ENCODE results near the gene AQP4. TPM values are rescaled to one million over a fixed set of nuclear protein-coding genes. Genes with fewer than 3 reads are reported as not detected.

Gene AQP4
- total RNA-seq, 1 donor from 2014 or later = 0.49 TPM

DNA sequence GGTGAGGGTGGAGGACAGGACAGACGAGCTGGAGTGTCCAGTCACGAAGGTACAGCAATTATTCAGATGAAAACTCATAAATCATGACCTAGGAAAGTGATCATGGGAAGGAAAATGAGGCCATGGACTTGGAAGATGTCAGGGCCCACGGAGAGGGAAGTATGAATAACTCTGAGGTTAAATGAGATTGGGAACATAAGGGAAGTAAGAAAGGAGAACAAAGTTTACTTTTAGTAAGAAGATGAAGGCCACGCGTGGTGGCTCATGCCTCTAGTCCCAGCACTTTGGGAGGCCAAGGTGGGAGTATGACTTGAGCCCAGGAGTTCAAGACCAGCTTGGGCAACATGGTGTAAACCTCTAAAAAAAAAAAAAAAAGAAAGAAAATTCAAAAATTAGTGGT, 56.2 kb downstream of the AQP4 start:
- Histone ChIP-seq H3K36me3 (no peaks in the 10 kb centered on the region), H3K27ac (no peak overlapping the region), H3K4me1 (no peaks in the 10 kb centered on the region), H3K27me3 (no peaks in the 10 kb centered on the region), H3K4me3 (no peak overlapping the region), H3K9me3 (no peaks in the 10 kb centered on the region)
- TF ChIP-seq, protein P1, sequence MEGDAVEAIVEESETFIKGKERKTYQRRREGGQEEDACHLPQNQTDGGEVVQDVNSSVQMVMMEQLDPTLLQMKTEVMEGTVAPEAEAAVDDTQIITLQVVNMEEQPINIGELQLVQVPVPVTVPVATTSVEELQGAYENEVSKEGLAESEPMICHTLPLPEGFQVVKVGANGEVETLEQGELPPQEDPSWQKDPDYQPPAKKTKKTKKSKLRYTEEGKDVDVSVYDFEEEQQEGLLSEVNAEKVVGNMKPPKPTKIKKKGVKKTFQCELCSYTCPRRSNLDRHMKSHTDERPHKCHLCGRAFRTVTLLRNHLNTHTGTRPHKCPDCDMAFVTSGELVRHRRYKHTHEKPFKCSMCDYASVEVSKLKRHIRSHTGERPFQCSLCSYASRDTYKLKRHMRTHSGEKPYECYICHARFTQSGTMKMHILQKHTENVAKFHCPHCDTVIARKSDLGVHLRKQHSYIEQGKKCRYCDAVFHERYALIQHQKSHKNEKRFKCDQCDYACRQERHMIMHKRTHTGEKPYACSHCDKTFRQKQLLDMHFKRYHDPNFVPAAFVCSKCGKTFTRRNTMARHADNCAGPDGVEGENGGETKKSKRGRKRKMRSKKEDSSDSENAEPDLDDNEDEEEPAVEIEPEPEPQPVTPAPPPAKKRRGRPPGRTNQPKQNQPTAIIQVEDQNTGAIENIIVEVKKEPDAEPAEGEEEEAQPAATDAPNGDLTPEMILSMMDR (IDR thresholded peaks at IDR 0.05) = no peak
- no peak for TF ChIP-seq POLR2A (IDR thresholded peaks at IDR 0.05)
- TF ChIP-seq POLR2AphosphoS5 (IDR thresholded peaks at IDR 0.05; ENCODE audit: insufficient read depth in 1 of 2, low read depth in 1 of 2) = no peak
- intact Hi-C loops (cut with DNase I) = no loop called here
- DNase-seq (ENCODE audit: extremely low spot score in 2 of 2) = no peak

DNA sequence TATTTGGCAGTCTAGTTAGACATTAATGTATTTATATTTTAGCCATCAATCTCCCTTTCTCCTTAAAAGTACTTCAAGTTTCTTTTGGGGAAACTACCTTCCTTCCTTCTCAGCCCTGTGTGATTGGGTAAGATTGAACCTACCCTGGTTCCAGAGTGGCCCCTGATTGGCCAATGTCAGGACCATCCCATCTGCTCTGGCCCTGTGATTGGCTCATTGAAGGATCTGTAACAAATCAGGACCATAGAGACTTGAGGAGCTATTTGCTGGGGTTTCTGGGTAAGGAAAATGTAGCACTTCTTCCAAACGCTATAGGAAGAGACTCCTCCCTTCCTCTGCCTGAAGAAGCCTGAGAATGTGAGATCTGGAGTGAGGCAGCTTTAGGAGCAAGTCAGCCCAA, 59.3 kb downstream of the AQP4 start:
- no peaks in the 10 kb centered on the region for H3K27me3 ChIP-seq
- no peak overlapping the region for H3K4me3 ChIP-seq
- H3K27ac ChIP-seq = no peak overlapping the region
- TF ChIP-seq, protein P1 (IDR thresholded peaks at IDR 0.05) = no peak
- TF ChIP-seq POLR2A (IDR thresholded peaks at IDR 0.05) = no peak
- no peak for TF ChIP-seq POLR2AphosphoS5 (IDR thresholded peaks at IDR 0.05; ENCODE audit: insufficient read depth in 1 of 2, low read depth in 1 of 2)
- H3K9me3 ChIP-seq = no peaks in the 10 kb centered on the region
- no peak for DNase-seq (ENCODE audit: extremely low spot score in 2 of 2)
- no peaks in the 10 kb centered on the region for H3K36me3 ChIP-seq
- intact Hi-C loops (cut with DNase I) = no loop called here
- H3K4me1 ChIP-seq = no peaks in the 10 kb centered on the region

DNA sequence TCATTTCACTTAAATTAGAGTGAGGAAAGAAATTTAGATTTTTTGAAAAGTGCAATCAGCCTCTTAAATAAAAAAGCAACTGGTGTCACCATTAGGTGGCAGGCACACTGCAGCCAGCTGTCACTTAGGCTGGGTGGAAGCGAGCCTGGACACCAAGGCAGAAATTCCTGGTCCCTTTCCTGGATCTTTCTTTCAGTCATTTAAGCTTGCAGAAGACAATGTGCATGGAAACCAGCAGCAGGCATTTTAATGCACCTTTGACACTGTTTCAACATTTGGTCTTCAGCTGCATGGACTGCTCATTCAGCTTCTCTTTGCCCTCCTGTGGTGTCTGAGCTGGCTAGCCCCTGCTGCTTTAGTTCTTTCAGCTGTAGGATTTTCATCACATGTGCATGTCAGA, 61.0 kb downstream of the AQP4 start:
- intact Hi-C loops (cut with DNase I) = no loop called here
- no peak for DNase-seq (ENCODE audit: extremely low spot score in 2 of 2)
- no peak overlapping the region for H3K27ac ChIP-seq
- no peaks in the 10 kb centered on the region for H3K27me3 ChIP-seq
- no peak for TF ChIP-seq POLR2A (IDR thresholded peaks at IDR 0.05)
- TF ChIP-seq POLR2AphosphoS5 (IDR thresholded peaks at IDR 0.05; ENCODE audit: insufficient read depth in 1 of 2, low read depth in 1 of 2) = no peak
- TF ChIP-seq, protein P1 (IDR thresholded peaks at IDR 0.05) = no peak
- H3K36me3 ChIP-seq = no peaks in the 10 kb centered on the region
- no peaks in the 10 kb centered on the region for H3K9me3 ChIP-seq
- H3K4me3 ChIP-seq = no peak overlapping the region
- H3K4me1 ChIP-seq = no peaks in the 10 kb centered on the region

DNA sequence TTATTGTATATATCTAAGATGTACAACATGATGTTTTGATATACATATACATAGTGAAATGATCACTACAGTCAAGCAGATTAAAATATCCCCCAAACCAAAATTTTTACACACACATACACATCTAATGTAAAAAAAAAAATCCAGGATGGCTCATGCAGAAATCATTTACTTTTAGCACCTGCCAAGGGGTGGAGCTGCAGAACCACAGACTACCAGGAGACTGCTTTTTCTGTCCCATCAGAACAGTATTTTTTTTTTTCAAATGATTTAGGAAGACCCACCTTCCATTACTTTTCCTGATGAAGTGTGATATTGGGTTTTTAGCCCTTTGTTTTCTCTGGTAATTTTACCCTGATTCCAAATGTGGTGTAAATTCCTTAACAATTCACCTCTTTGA, 61.9 kb downstream of the AQP4 start:
- no peak for DNase-seq (ENCODE audit: extremely low spot score in 2 of 2)
- Histone ChIP-seq H3K27ac (no peak overlapping the region), H3K4me1 (no peaks in the 10 kb centered on the region), H3K4me3 (no peak overlapping the region), H3K36me3 (no peaks in the 10 kb centered on the region), H3K9me3 (no peaks in the 10 kb centered on the region), H3K27me3 (no peaks in the 10 kb centered on the region)
- intact Hi-C loops (cut with DNase I) = no loop called here
- TF ChIP-seq POLR2A (IDR thresholded peaks at IDR 0.05) = no peak
- TF ChIP-seq POLR2AphosphoS5 (IDR thresholded peaks at IDR 0.05; ENCODE audit: insufficient read depth in 1 of 2, low read depth in 1 of 2) = no peak

DNA sequence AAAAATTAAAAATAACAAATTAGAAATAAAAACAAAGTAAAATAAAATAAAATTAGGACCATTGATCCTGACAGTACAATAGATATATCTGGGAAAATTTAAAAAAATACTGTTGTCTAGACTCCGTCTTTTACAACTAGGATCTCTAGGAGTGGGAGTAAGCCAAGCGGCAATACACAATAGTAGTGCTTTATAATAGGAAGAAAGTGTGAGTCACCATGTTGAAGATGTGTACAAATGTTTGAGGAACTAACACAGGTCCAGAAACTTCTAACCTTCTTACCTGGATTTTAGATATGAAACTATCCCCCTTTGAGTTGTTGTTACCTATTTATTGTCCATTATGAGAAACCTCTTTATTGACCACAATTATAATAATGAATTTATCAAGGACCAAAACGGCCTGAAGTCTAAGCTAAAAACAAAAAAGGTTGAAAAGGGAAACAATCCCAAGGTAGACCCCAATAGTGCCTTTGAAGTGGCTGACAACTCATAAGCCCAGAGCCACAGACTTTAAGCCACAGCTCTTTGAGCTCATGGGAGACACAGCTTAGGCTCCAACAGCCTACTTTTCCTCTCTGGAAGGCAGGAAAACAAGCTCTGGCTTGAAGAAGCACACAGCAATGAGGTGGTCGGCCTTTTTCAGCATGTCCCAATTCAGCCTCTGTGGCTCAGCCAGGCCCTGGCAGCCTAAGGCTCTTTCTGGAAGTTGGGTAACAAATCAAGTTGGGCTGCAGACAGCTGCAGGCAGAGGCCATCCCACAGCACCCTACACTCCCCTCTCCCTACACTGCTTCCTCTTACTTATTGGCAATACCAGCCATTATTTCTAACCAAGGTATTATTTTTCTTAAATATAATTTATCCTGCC, 62.9 kb downstream of the AQP4 start:
- intact Hi-C loops (cut with DNase I) = no loop called here
- Histone ChIP-seq H3K9me3 (no peaks in the 10 kb centered on the region), H3K36me3 (no peaks in the 10 kb centered on the region), H3K27me3 (no peaks in the 10 kb centered on the region), H3K4me1 (no peaks in the 10 kb centered on the region), H3K4me3 (no peak overlapping the region), H3K27ac (no peak overlapping the region)
- DNase-seq (ENCODE audit: extremely low spot score in 2 of 2) = no peak
- TF ChIP-seq, protein P1 (IDR thresholded peaks at IDR 0.05) = no peak
- no peak for TF ChIP-seq POLR2AphosphoS5 (IDR thresholded peaks at IDR 0.05; ENCODE audit: insufficient read depth in 1 of 2, low read depth in 1 of 2)
- TF ChIP-seq POLR2A (IDR thresholded peaks at IDR 0.05) = no peak
